Osteoblast (primary cell): ENCODE measurements around the gene PRR33. TPM values are rescaled to one million over a fixed set of nuclear protein-coding genes. Genes with fewer than 3 reads are reported as not detected.

Source experiments
- DNase-seq: peaks from one replicate; pipeline ENCODE4 v3.0.0; 2011; ENCODE audit warnings: low spot score, mixed read lengths; ENCODE audit not compliant: insufficient read length; ENCODE audit errors: missing footprints
- H2AFZ ChIP-seq: 2 replicates; pipeline ENCODE4 v1.6.0; 2011; ENCODE audit warnings: mild to moderate bottlenecking, low read length
- H3K27ac ChIP-seq: 2 replicates; pipeline ENCODE4 v1.5.1; 2011; ENCODE audit warnings: mild to moderate bottlenecking, low read depth, low read length, moderate library complexity
- H3K27me3 ChIP-seq: 2 replicates; pipeline ENCODE4 v1.6.0; 2012; ENCODE audit warnings: mild to moderate bottlenecking, control low read depth, inconsistent platforms, low read length, moderate library complexity; ENCODE audit not compliant: insufficient read depth
- H3K36me3 ChIP-seq: 2 replicates; pipeline ENCODE4 v1.5.1; 2011; ENCODE audit warnings: mild to moderate bottlenecking, low read length, control low read depth, moderate library complexity; ENCODE audit not compliant: insufficient read depth
- H3K4me1 ChIP-seq: 2 replicates; pipeline ENCODE4 v1.5.1; 2011; ENCODE audit warnings: mild to moderate bottlenecking, low read length, control low read depth, moderate library complexity; ENCODE audit not compliant: insufficient read depth
- H3K4me2 ChIP-seq: 2 replicates; pipeline ENCODE4 v1.6.0; 2011; ENCODE audit warnings: mild to moderate bottlenecking, low read length; ENCODE audit not compliant: insufficient read depth
- H3K4me3 ChIP-seq: fragments of 200-600 bp; sonication (generic); 3 replicates; pipeline ENCODE4 v1.5.1; 2012; ENCODE audit warnings: mild to moderate bottlenecking, low read length, inconsistent platforms; ENCODE audit not compliant: insufficient read depth
- H3K79me2 ChIP-seq: 2 replicates; pipeline ENCODE4 v1.6.0; 2012; ENCODE audit warnings: mild to moderate bottlenecking, low read length, control low read depth, inconsistent platforms; ENCODE audit not compliant: insufficient read depth
- H3K9me3 ChIP-seq: 2 replicates; pipeline ENCODE4 v1.5.1; 2011; ENCODE audit warnings: low read depth, low read length, control low read depth
- H4K20me1 ChIP-seq: 2 replicates; pipeline ENCODE4 v1.6.0; 2012; ENCODE audit warnings: mild to moderate bottlenecking, low read length, control low read depth; ENCODE audit not compliant: insufficient read depth
- CTCF ChIP-seq: IDR thresholded peaks from 2 replicates; pipeline ENCODE4 v1.5.1; 2011; ENCODE audit warnings: mild to moderate bottlenecking, low read depth, low read length, moderate library complexity; ENCODE audit errors: extremely low read depth
- total RNA-seq: library from RNA; depleted of rRNA; stranded (reverse); fragments of >200 nt; gene quantifications from 2 replicates; pipeline ENCODE4 v1.2.3, GENCODE V29; 2012

The PRR33 gene
- total RNA-seq, 1 donor, result not detected

- H3K9me3 ChIP-seq, result no peaks in the 10 kb centered on the region
- peaks cover 13% of the 10 kb centered on the region for H3K4me1 ChIP-seq
- DNase-seq, result peak; percentile 89
- no peak overlapping the region for H2AFZ ChIP-seq
- no peak overlapping the region for H3K4me3 ChIP-seq
- no peaks in the 10 kb centered on the region for H4K20me1 ChIP-seq
- no peak for TF ChIP-seq CTCF
- H3K79me2 ChIP-seq, result no peaks in the 10 kb centered on the region
- H3K4me2 ChIP-seq, result no peak overlapping the region
- peak overlapping the region; percentile 91 for H3K27ac ChIP-seq
- peaks cover 12% of the 10 kb centered on the region for H3K36me3 ChIP-seq
- no peaks in the 10 kb centered on the region for H3K27me3 ChIP-seq
These were observed 10.0 kb downstream of the PRR33 start for GRCh38 chr11:1881442-1882264.

DNA sequence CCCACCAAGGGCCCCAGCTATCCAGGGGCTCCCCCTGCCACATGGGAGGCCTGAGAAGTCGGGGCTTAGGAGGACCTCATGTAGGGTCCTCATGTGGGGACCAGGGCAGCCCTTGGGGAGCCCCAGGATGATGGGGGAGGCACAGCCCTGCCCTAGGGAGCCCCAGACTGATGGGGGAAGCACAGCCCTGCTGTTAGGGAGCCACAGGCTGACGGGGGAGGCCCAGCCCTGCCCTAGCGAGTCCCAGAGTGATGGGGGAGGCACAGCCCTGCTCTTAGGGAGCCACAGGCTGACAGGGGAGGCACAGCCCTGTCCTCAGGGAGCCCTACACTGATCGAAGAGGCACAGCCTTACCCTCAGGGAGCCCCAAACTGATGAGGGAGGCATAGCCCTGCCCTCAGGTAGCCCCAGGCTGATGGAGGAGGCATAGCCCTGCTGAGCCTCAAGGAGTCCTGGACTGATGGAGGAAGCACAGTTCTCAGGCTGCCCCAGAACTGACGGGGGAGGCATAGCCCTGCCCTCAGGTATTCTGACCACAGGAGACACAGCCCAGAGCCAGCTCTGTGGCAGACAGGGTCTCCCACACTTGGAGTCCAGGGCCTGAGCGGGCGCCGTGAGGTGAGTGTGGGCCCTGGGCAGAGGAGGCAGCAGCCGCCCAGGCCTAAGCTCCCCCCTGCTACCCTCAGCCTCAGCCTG lies 10.8 kb downstream of the PRR33 start:
- H3K4me2 ChIP-seq, result no peak overlapping the region
- peaks cover 12% of the 10 kb centered on the region for H3K36me3 ChIP-seq
- no peaks in the 10 kb centered on the region for H3K79me2 ChIP-seq
- H2AFZ ChIP-seq, result peak overlapping the region; percentile 91
- H3K4me1 ChIP-seq, result peaks cover 15% of the 10 kb centered on the region
- DNase-seq, result peak; percentile 95
- H3K27me3 ChIP-seq, result no peaks in the 10 kb centered on the region
- peak overlapping the region; percentile 91 for H3K27ac ChIP-seq
- H3K4me3 ChIP-seq, result no peak overlapping the region
- TF ChIP-seq CTCF, result no peak
- H4K20me1 ChIP-seq, result no peaks in the 10 kb centered on the region
- H3K9me3 ChIP-seq, result no peaks in the 10 kb centered on the region

DNA sequence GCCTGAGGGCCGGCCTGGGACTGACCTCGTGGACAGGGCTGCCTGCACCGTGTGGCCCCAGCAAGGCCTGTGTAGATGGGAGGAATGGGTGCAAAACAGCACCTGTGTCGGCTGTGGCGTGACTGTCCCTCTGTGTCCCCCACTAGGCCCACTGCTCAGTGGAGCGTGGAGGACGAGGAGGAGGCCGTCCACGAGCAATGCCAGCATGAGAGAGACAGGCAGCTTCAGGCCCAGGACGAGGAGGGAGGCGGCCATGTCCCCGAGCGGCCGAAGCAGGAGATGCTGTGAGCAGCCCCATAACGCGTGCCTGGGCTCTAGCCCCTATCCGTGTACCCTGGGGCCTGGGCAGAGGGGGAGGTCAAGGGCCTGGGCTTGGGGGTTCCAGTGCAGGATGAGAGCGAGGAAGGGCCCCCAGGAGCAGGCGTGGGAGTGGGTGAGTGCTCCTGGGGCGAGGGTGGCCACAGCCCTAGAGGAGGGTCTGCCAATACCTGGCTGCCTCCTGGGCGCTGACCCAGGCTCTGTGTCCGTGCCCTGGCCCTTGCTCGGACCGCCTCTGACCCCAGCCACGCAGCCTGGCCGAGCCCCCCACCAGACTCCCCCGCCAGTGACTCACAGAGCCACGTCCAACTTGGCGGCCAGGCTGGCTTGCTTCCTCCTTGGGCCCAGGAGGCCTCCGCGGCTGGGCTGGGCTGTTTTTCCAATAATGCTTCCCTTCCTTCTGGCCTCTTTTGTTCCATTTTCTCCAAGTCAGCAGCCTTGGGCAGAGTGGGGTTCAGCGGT lies 11.6 kb downstream of the PRR33 start:
- H3K79me2 ChIP-seq, result no peaks in the 10 kb centered on the region
- H3K36me3 ChIP-seq, result peaks cover 9% of the 10 kb centered on the region
- DNase-seq, result peak; percentile 99
- H3K27me3 ChIP-seq, result no peaks in the 10 kb centered on the region
- H4K20me1 ChIP-seq, result no peaks in the 10 kb centered on the region
- peak overlapping the region; percentile 91 for H3K27ac ChIP-seq
- peak overlapping the region; percentile 91 for H2AFZ ChIP-seq
- peaks cover 15% of the 10 kb centered on the region for H3K4me1 ChIP-seq
- H3K9me3 ChIP-seq, result no peaks in the 10 kb centered on the region
- TF ChIP-seq CTCF, result no peak
- H3K4me2 ChIP-seq, result no peak overlapping the region
- H3K4me3 ChIP-seq, result no peak overlapping the region
